SK-N-DZ (cell line): ENCODE results near the gene C16orf54. TPM values are rescaled to one million over a fixed set of nuclear protein-coding genes. Genes with fewer than 3 reads are reported as not detected.
A peak's percentile ranks its signal among the peaks of the same experiment; 100 is the strongest.
"Not testable (repeated sequence)": the region's sequence is repeated elsewhere in the genome, so short reads cannot be mapped to it uniquely, and the experiment has no call there.

ENCODE experiments used
- DNase-seq: peaks from one replicate; pipeline ENCODE4 v3.0.0-alpha.2; 2015; ENCODE audit warnings: low spot score
- polyA plus RNA-seq, 2 experiments: library from polyadenylated mRNA; depleted of rRNA; stranded (reverse); fragments of >200 nt; gene quantifications; 2 replicates each; pipeline ENCODE4 v1.2.3, GENCODE V29; 2014

Gene C16orf54
- polyA plus RNA-seq (2014; cell fraction: cytosol; rRNA removed) = not detected in 2 replicates
- not detected in 2 replicates for polyA plus RNA-seq (2014; cell fraction: nucleus; rRNA removed)

- DNase-seq = no peak
These were observed at the start of gene C16orf54 for GRCh38 chr16:29745853-29746345. Gene C16orf54 (minus strand): TSS chr16:29745990. CDS start chr16:29744951, 1,039 bp downstream.

- no peak for DNase-seq
These were observed 48.5 kb upstream of the C16orf54 start for GRCh38 chr16:29794231-29794710.

- not testable (repeated sequence) for DNase-seq
These were observed 47.4 kb upstream of the C16orf54 start for GRCh38 chr16:29793153-29793552.

GRCh38 chr16:29791845-29792807, 46.3 kb upstream of the C16orf54 start:
- DNase-seq = no peak

GRCh38 chr16:29790949-29791844, 45.4 kb upstream of the C16orf54 start:
- no peak for DNase-seq

- peak; percentile 98 for DNase-seq
These were observed 44.6 kb upstream of the C16orf54 start, which contains the start of gene KIF22 for GRCh38 chr16:29790183-29790948. Gene KIF22 (plus strand): TSS chr16:29790751. CDS start chr16:29790760, 9 bp downstream.

GRCh38 chr16:29789775-29790182, 44.0 kb upstream of the C16orf54 start:
- no peak for DNase-seq

GRCh38 chr16:29787155-29787554, 41.4 kb upstream of the C16orf54 start:
- DNase-seq = not testable (repeated sequence)

GRCh38 chr16:29784901-29785500, 39.2 kb upstream of the C16orf54 start:
- no peak for DNase-seq

GRCh38 chr16:29784157-29784556, 38.4 kb upstream of the C16orf54 start:
- DNase-seq = no peak

GRCh38 chr16:29783094-29783953, 37.5 kb upstream of the C16orf54 start:
- DNase-seq = peak; percentile 62

- DNase-seq = no peak
These were observed 33.7 kb upstream of the C16orf54 start for GRCh38 chr16:29779474-29779873.

- no peak for DNase-seq
These were observed 32.0 kb upstream of the C16orf54 start, which contains the start of gene ZG16 for GRCh38 chr16:29777576-29778350. Gene ZG16 (plus strand): TSS chr16:29778256. CDS start chr16:29779267, 1,011 bp downstream.

- no peak for DNase-seq
These were observed 30.1 kb upstream of the C16orf54 start for GRCh38 chr16:29775742-29776408.

- no peak for DNase-seq
These were observed 28.9 kb upstream of the C16orf54 start for GRCh38 chr16:29774730-29775129.

GRCh38 chr16:29772330-29772729, 26.5 kb upstream of the C16orf54 start:
- DNase-seq = not testable (repeated sequence)

GRCh38 chr16:29770250-29770929, 24.6 kb upstream of the C16orf54 start:
- DNase-seq = no peak
